Stimulated activated CD4-positive, alpha-beta T cell treated with anti-CD3 and anti-CD28 coated beads, Interleukin-2, amount 100 ng/mL, for 4 hours (primary cell): ENCODE results near the gene KIT.

Experiments
- DNase-seq: peaks from one replicate; pipeline ENCODE4 v3.0.0-alpha.2; 2020; ENCODE audit warnings: low read depth

KIT gene

DNA sequence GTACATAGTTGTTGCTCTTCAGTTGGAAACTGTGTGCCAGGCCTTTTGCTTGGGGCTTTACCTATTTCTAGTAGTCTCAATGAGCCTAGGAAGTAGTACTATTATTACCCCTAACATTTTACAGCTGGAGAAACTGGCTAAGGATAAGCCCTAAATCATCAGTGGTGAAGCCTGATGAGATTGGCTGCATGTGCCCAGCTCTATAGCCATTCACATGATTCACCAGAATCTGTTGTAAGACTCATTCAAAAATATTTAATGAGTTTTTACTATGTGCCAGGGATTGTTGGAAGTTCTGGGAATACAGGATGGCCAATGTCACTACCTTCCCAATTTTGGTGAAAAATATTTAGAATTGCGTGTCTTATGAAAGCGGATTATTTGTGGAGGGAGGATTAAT is 2.8 kb downstream of the KIT start:
- no peak for DNase-seq

DNA sequence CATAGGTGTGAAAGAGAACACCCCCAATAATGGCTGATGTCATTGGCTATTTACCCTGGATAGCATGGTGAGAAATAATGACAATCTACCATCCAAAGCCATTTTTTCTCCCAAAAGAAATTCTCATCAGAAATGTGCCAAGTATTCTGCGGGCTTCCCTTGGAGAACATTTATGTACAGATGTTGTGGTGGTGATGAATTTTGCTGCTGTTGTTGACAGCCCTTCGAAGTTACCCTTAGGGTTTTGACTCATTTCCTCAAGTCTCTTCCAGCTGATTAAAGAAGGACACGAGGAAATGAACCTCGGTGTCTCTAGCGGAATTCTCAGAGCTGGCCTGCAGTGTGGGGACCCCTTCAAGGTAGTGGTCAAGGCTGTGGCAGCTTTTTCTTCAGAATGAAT is 3.4 kb downstream of the KIT start:
- DNase-seq, result no peak

DNA sequence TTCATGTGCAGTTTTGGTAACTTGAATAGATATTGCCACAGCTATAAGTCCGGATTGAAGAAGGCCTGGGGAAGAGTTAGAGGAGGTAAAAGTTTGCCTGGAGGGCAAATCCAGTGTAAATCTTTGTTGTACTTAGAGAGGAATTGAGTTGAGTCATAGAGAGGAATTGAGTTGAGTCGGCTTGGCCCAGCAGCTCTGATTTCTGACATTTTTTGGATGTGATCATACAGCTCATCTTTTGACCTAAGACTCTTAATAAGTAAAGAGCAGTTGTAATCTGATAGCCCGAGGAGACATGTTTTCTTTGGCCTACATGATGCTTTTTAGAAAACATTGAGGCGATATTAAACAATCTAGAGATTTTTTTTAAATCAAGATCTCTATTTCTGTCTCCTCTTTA is 3.9 kb downstream of the KIT start:
- no peak for DNase-seq

DNA sequence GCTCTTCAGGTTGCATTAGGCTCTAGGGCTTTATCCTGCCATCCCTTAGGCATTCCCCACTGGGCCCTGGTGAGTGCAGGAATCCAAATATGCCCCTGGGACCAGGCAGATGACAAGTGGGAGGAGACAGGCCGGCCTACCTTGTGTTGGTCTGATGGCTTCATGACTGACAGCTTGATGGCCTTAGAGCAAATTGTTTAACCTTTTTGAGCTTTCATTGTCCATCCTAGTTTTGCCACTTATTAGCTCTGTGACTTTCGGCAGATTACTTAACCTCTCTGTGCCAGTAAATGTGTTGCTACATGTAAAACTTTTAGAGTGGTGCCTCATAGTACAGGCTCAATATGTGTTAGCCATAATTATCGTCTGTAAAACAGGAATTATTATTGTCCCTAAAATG is 4.4 kb downstream of the KIT start:
- no peak for DNase-seq

DNA sequence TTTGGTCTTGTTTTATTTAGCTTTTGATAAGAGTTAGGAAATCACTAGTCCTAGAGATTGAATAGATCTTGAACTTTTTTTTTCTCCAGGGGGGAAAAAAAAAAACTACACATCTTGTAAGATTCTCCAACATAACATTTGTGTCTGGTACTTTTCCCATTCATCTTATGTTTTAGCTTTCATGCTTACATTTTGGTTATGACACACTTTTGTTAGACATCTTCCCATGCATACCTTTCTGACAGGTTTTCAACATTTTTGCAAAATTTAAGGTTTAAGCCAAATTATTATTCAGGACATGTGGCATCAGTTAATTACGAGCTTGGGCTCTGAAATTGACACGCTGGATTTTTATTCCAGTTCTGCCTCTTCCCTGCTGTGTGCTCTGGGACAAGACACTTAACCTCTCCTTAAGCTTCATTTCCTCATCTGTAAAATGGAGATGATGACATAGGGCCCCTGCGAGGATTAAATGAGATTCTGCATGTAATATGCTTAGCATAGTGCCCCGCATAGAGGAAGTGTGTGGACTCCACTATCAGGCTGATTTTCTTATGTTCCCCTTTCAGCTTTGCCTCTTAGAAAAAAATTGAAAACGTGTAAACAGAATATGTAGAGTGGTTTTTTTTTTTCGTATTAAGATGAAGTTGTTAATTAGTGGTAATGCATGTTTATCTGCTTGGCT is 5.3 kb downstream of the KIT start:
- no peak for DNase-seq

DNA sequence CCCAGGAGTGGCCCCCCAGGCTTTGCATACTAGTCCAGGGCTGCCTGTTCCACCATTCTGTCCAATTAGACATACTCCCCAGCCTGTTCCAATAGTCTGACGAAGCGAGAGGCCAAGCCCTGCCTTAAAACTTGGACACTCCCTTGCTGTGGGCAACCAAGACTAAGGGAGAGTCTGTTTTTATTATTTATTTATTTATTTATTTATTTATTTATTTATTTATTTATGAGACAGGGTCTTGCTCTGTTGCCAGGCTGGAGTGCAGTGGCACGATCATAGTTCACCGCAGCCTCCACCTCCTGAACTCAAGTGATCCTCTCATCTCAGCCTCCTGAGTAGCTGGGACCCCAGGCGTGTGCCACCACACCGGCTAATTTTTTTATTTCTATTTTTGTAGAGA is 6.6 kb downstream of the KIT start:
- no peak for DNase-seq

DNA sequence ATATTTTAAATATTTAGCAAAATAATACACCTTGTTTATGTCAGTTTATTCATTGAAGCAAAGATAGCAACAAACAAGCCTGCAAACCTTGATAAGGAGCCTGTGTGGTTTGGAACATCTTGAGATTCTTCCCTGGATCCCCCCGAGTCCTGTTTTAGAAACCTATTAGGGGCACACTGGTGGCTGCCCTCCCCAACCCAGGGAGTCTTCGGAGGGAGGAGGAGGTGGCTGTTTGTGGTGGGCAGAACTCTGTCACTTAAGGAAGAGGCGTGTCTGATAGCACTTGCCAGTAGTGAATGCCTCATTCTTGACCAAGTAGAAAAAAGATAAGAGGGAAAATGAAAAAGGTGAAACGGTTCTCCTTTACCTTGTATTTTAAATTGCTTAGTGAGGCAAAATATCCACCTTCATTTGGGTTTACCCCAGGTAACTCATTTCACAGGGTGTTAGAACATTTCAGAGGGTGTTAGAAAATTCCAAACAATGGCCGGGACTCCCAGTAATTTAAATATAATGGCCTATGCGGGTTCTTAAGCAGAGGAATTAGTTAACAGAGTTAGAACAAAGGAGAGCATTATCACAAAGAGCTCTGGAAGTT is 10.4 kb downstream of the KIT start:
- DNase-seq, result no peak

DNA sequence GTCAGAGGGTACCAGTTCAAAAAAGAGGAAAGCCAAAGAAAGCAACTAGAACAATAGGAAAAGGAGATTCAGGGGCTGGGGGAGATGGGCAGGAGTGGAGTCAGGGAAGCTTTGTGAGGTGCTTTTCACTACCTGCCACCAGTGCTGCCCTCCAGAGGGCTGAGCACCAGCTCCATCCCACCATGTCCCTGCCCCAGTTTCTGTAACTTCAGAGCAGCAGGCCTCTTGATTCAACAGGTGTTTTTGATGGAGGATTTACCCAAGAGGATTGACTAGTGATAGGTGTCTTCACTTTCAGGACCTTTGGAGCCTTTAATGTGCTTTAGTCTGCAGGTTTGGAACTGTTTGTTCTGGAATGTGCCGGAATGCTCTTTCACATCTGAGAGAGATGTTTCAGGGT is 12.1 kb downstream of the KIT start:
- DNase-seq, result no peak

DNA sequence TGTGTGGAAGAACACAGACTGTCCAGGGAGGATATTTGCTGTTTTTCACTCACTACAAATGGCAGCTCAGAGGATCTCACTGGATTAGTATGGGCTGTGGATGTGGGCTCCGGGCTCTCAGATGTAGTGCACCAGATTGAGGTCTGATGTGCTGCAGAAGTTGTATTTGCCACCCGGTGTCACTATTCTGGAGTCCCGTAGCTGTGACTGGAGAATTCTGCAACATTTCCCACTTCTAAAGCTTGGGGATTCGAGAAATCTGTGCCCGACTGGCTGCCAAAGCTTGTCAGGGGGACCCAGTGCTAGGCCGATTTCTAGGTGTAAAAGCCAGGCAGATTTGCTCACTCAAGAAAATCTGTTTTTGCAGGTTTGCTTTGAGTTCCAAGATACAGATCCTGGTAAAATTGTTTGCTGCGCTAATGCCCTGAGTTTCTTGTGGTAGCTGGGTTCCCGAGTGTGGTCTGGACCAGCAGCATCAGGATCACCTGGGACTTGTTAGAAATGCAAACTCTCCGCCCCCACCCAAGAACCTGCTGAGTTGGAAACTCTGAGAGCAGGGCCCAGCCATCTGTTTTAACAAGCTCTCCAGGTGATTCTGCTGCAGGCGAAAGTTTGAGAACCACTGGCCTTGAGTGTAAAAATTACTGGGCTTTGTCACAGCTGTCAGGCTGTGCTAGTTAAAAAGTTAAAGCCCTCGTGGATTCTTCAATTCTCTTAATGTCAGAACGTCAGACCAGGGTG is 18.1 kb downstream of the KIT start:
- DNase-seq, result no peak

DNA sequence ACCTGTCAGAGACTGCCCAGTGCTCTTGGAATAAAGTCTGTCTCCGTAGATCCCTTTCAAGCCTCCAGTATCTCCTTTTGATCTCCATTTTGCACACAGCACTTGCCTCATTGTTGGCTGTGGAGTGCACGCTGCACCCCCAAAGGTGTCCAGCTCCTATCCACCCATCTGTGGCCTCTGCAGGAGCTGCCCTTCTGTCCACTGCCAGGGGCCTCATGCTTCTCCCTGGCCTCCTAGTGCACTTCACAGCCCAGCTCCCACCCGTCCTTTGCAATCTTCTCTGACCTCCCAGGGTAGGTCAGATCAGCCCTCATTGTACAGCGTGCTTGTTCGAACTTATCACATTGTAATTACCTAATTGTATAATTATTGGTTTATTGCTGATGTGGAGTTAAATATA is 18.9 kb downstream of the KIT start:
- no peak for DNase-seq

DNA sequence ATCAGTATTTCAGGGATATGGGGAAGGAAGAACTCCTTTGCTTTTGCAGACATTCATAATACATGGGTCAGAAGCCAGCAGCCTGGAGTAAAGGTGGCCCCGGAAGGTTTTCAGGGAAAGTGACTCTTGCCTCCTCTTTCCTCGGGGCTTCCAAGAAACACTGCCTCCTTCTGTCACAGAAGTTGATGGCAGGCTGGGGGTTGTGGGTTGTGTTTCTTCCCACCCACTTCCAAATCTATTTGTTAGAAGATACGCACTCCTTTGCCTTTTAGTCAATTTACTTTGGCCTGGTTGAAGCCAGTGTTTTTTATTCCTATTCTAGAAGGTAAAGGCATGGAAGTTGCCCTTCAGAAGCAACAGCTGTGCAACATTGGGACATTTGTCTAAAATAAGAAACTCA is 19.7 kb downstream of the KIT start:
- DNase-seq, result no peak

DNA sequence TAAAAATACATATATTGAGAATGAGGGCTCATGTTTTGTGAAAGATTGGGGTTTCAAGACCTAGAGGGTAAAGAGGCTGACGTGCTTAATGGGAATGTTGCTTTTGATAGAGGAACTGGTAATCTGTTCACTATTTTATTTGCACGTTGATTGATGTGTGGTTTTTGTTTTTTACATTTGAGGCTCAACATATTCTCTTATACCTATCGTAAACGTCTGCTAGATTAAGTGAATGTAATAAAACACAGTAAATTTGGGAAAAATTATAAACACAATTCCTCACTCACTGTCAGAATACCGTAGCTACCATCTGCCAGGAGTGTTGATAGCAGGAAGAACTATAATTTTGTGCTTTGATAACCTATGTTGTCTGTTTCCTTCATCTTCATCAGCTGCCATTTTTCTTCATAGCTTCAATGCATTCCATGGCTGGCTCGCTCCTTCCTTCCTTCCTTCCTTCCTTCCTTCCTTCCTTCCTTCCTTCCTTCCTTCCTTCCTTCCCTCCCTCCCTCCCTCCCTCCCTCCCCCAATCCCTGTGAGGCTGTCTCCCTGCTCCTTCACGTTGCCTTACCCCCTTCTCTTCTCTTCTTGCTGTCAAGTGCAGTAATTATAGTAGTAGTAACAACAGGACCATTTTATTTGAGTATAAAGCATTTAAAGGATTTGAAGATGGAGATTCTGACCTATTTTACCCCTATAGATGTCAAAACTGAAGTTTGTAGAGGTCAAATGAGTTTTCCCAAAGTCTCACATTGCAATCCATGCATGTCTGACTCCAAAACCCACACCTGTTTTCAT is 20.3 kb downstream of the KIT start:
- no peak for DNase-seq

DNA sequence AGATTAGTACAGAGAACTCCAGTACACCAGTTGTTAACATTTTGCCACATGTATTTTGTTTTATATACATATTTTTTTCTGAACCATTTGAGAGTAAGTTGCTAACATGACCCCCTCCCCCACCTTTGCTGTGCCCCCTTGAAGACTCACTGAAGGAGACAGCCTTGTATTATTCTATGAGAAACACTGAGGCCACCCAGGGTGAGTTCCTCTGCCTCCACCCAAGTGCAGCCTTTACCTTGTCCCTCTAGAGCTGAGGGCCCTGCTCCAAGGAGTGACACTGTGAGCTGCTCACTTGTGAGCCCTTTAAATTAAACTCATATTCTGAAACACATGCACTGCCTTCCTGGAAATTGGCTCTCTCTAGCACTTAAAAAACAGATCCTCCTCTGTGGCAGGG is 21.1 kb downstream of the KIT start:
- no peak for DNase-seq

DNA sequence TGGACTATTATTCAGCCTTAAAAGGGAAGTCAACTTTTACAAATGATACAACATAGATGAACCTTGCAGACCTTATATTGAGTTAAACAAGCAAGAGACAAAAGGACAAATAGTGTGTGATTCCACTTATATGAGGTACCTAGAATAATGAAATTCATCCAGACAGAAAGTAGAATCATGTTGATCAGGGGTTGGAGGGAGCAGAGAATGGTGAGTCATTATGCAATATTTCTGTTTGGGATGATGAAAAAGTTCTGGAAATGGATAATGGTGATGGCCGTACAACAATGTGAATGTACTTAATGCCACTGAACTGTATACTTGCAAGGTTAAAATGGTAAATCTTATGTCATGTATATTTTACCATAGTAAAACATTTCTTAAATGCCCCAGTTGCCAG is 22.1 kb downstream of the KIT start:
- DNase-seq, result no peak

DNA sequence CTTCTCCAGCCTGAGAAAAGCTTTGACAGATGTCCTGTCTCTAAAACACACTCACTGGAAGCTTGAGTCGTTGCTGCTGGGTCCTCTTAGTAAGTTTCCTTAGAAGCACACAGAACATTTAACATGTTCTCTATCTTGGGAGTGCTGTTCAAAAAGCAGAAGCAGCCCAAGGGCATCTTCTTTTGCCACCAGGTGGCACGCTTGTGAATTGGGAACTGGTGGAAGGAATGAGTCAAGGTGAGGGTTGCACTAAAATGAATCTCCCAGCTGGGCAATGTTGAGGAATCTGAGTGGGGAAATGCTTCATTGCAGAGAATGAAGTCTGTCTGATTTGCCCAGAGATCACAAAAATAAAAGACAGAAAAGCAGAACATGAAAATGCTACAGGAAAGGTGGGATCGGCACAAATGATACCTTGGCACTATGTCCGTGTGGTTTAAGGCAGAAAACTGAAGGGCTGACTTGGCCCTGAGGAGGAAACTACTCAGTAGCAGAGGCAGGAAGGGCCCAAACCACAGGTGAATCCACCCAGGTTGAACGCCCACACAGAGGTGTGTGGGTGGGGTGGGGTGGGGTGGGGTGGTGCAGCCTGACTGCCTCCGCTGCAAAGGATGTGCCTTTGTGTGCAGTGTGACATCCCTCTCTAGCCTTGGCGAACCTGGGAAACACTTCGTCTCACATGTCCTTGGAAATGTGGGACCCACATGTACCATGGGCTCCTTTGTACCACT is 26.0 kb downstream of the KIT start:
- DNase-seq, result peak; percentile 41

DNA sequence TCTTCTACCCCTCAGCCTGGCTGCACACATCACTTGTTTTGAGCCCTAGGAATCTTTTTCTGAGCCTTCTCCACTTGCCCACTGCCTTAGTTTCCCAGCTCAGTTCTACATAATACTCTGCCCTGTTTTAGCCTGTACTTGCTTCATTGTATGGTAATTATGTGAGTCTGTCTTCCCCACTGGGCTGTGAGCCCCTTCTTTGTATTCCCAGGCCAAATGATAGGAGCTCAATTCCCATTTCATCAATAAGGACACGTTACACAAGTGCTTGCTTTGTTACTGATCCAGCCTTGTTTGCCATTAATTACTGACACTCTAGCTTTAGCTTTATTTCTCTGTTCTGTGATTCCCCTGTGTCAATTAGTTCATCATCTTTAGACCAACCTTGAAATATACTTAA is 28.1 kb downstream of the KIT start:
- DNase-seq, result no peak

DNA sequence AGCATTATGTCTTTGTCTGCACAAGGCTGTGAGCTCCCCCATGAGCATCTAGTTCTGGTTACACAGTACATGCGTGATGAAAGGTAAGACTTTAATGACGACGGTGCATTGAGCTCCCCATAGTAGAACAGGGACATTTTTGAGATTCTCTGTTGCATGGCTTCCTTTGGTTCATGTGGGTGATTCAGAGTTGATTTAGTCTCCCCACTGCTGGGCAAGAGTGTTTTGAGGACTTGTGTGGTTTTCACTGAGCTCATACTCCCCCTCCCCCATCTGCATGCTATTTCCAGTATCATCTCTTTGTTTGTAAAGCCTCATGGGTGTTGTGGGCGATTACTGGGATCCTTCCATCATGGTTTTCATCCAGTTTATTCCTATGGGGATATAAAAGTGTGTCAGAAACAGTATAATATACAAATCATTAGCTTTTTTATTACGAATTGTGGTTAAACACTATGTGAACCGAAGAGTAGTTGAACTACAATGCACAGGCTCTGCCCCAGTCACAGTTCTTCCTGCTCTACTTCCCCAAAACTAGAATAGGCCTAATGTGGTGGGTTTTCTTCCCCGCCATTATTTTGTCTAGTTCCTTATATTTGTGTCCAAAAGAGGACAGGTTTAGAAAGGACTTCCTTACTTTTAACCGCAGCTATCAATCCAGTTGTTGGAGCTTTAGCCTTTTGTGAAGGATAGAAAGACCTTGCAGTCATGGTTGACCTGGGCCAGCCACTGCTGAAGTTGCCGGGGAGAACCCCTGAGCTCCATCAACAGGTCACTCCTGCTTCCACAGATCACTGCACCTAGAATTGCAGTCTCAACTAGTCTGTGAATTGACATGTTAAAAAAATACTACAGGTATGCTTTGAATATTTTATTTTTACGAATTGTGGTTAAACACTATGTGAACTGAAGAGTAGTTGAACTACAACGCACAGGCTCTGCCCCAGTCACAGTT is 30.4 kb downstream of the KIT start:
- no peak for DNase-seq

DNA sequence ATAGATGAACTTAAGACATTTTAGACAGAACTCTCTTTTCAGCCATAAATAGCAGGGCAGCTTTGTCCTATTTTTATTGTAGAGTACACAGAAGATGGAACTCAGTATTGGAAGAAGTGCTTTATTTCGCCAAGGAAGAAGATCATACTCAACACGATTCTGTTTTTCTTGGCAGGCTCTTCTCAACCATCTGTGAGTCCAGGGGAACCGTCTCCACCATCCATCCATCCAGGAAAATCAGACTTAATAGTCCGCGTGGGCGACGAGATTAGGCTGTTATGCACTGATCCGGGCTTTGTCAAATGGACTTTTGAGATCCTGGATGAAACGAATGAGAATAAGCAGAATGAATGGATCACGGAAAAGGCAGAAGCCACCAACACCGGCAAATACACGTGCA is 37.6 kb downstream of the KIT start:
- no peak for DNase-seq

DNA sequence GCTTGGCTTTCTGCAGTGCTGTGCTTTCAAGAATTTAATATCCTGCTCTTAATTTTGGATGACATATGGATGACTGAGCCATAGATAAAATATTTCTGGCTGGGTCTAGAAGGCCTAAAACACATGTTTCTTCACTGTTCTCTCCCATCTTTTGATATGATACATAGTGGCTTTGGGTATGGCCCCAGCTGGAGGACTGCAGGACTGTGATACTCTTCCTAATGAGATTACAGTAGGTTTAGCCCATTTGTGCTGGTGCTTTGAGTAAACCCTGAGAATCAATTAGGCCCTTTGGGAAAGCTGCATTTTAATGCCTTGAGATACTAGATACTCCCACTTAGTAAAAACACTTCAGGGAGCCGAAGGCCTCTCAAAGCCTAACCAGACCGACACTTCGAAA is 38.0 kb downstream of the KIT start:
- DNase-seq, result no peak

DNA sequence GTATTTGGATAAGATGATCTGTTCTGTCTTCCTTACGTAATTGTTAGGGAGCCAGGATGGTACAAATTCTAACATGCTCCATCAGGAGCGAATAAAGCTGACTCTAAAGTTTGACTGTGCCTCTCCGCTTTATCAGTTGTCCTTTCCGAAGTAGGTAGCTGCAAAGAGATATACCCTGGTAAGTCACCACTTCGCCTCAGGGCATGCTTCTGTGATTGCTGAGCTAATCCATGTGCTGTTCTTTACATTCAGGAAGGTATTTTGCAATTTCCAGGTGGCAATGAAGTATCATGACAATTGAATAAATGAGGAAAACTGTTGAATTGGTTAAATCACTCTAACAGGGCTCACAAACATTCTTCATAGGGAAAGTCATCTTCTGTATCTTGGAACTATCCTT is 38.9 kb downstream of the KIT start:
- DNase-seq, result no peak

DNA sequence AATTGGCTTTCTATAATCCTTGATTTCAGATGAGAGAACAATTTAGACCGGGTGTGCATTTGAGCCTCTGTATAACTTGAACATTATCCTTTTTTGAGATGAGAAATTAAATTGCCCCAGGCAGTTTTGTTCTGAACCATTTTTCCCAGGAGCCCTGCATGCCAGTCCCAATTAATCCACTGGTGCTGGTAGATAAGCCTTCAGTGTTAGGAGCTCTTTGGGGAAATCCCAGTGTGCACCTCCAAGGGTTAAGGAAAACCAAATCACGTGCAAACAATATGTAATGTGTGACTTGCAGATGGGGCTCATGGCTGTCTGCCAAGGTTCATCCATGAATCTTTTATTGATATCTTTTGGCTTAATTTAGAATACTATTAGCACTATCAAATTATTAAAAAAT is 43.2 kb downstream of the KIT start:
- no peak for DNase-seq
